OCI-LY7 (cell line): ENCODE measurements around the gene B4GAT1. TPM values are rescaled to one million over a fixed set of nuclear protein-coding genes. Genes with fewer than 3 reads are reported as not detected.

Experiments used
- BruUV-seq: library from RNA; stranded (reverse); fragments of 400-500 nt; replicated peaks from 2 replicates; lab custom pipeline; 2021; lab: Mats Ljungman, UMichigan
- CTCF ChIA-PET: fragments of 300-600 bp; sonication (Branson Sonifier 250); formaldehyde crosslinking; loops from one replicate; lab custom pipeline; 2022; ENCODE audit warnings: antibody characterized with exemption; ENCODE audit not compliant: unreplicated experiment; lab: Charles Lee
- POLR2A ChIA-PET: fragments of 300-600 bp; sonication (Branson Sonifier 250); formaldehyde crosslinking; loops from one replicate; lab custom pipeline; 2022; ENCODE audit warnings: antibody characterized with exemption; lab: Charles Lee
- DNase-seq: peaks from one replicate; pipeline ENCODE4 v3.0.0-alpha.2; 2015; ENCODE audit warnings: low spot score
- H2AFZ ChIP-seq: fragments of 200-600 bp; sonication (generic), shearing (Covaris generic); 2 replicates; pipeline ENCODE4 v1.6.1; 2014; ENCODE audit warnings: mild to moderate bottlenecking, antibody characterized with exemption, low read length, moderate library complexity
- H3K27ac ChIP-seq: fragments of 200-600 bp; sonication (generic); 2 replicates; pipeline ENCODE4 v1.5.1; 2014; ENCODE audit warnings: mixed run types, low read depth, mild to moderate bottlenecking, moderate library complexity, low read length, inconsistent platforms; ENCODE audit not compliant: poor library complexity, severe bottlenecking
- H3K36me3 ChIP-seq: fragments of 200-600 bp; sonication (generic); 2 replicates; pipeline ENCODE4 v1.6.1; 2014; ENCODE audit warnings: mild to moderate bottlenecking, antibody characterized with exemption, low read length, moderate library complexity, mixed read lengths; ENCODE audit not compliant: insufficient read depth
- H3K4me1 ChIP-seq: fragments of 200-600 bp; sonication (generic); 2 replicates; pipeline ENCODE4 v1.5.1; 2014; ENCODE audit warnings: mild to moderate bottlenecking, low read length; ENCODE audit not compliant: insufficient read depth, poor library complexity, severe bottlenecking
- H3K4me2 ChIP-seq: fragments of 200-600 bp; sonication (generic); 2 replicates; pipeline ENCODE4 v1.6.1; 2014; ENCODE audit warnings: mild to moderate bottlenecking, low read length
- H3K4me3 ChIP-seq: fragments of 200-600 bp; sonication (generic); 2 replicates; pipeline ENCODE4 v1.5.1; 2014; ENCODE audit warnings: mild to moderate bottlenecking, low read depth, low read length; ENCODE audit not compliant: poor library complexity, severe bottlenecking
- H3K79me2 ChIP-seq: fragments of 200-600 bp; sonication (generic); 2 replicates; pipeline ENCODE4 v1.6.1; 2016; ENCODE audit warnings: low read depth, mild to moderate bottlenecking, low read length, moderate library complexity, mixed read lengths; ENCODE audit not compliant: insufficient read depth
- H3K9me2 ChIP-seq: fragments of 200-600 bp; sonication (generic); 2 replicates; pipeline ENCODE4 v1.6.1; 2016; ENCODE audit warnings: mild to moderate bottlenecking, low read length, mixed read lengths; ENCODE audit not compliant: insufficient read depth
- H3K9me3 ChIP-seq: fragments of 200-600 bp; sonication (generic); 2 replicates; pipeline ENCODE4 v1.6.1; 2014; ENCODE audit warnings: mild to moderate bottlenecking, mixed run types, low read length, mixed read lengths
- H4K20me1 ChIP-seq: fragments of 200-600 bp; sonication (generic); 2 replicates; pipeline ENCODE4 v1.6.1; 2014; ENCODE audit warnings: mild to moderate bottlenecking, antibody characterized with exemption, low read length, moderate library complexity, mixed read lengths; ENCODE audit not compliant: insufficient read depth
- EZH2phosphoT487 ChIP-seq: fragments of 200-600 bp; sonication (generic); IDR thresholded peaks from 2 replicates; pipeline ENCODE4 v1.6.1; 2018; ENCODE audit warnings: low read depth, borderline replicate concordance, mild to moderate bottlenecking, mixed run types, antibody characterized with exemption, low read length, moderate library complexity, mixed read lengths
- intact Hi-C: fragments of 100-400 bp; cut with micrococcal nuclease; formaldehyde crosslinking; loops from one replicate; pipeline ENCODE4 v1.10.0; 2022; ENCODE audit not compliant: unreplicated experiment
- total RNA-seq, 2 experiments: library from RNA; depleted of rRNA in 1 of 2; stranded (reverse); fragments of >200 nt in 1 of 2; shearing (Covaris generic) in 1 of 2; gene quantifications; 2 replicates each; pipeline ENCODE4 v1.2.3, GENCODE V29; 2014 to 2022
- TF ChIP-seq, protein P1 (sequence below): fragments of 200-600 bp; sonication (generic); conservative IDR thresholded peaks from 2 replicates; pipeline ENCODE4 v1.5.1; 2014; ENCODE audit warnings: mild to moderate bottlenecking, antibody characterized with exemption, low read length, moderate library complexity, mixed read lengths

Gene B4GAT1
- total RNA-seq, 2 experiments from 2014 or later, result 9.8 to 11.7 TPM

GRCh38 chr11:66317322-66317722 lies 30.1 kb downstream of the B4GAT1 start:
- H3K36me3 ChIP-seq, result no peaks in the 10 kb centered on the region
- peak overlapping the region; percentile 83 for H3K27ac ChIP-seq
- POLR2A ChIA-PET, result interaction anchor here (0.6 to 1.2 kb wide), 2 partner anchors 31 to 38 kb away, joined by 3 read pairs; no protein-coding TSS in a partner anchor
- H3K79me2 ChIP-seq, result no peaks in the 10 kb centered on the region
- DNase-seq, result peak; percentile 59
- peak overlapping the region; percentile 49 for H3K4me3 ChIP-seq
- peak overlapping the region; percentile 83 for H2AFZ ChIP-seq
- intact Hi-C loops, result no loop called here
- BruUV-seq, result no TSS peak
- H3K4me1 ChIP-seq, result peaks cover 38% of the 10 kb centered on the region
- TF ChIP-seq EZH2phosphoT487, result no peak
- TF ChIP-seq, protein P1, sequence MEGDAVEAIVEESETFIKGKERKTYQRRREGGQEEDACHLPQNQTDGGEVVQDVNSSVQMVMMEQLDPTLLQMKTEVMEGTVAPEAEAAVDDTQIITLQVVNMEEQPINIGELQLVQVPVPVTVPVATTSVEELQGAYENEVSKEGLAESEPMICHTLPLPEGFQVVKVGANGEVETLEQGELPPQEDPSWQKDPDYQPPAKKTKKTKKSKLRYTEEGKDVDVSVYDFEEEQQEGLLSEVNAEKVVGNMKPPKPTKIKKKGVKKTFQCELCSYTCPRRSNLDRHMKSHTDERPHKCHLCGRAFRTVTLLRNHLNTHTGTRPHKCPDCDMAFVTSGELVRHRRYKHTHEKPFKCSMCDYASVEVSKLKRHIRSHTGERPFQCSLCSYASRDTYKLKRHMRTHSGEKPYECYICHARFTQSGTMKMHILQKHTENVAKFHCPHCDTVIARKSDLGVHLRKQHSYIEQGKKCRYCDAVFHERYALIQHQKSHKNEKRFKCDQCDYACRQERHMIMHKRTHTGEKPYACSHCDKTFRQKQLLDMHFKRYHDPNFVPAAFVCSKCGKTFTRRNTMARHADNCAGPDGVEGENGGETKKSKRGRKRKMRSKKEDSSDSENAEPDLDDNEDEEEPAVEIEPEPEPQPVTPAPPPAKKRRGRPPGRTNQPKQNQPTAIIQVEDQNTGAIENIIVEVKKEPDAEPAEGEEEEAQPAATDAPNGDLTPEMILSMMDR, result no peak
- no peaks in the 10 kb centered on the region for H3K9me2 ChIP-seq
- no peaks in the 10 kb centered on the region for H4K20me1 ChIP-seq
- no peaks in the 10 kb centered on the region for H3K9me3 ChIP-seq
- CTCF ChIA-PET, result interaction anchor here (1.0 kb wide), 1 partner anchor 51 kb away, joined by 4 read pairs; no protein-coding TSS in a partner anchor
- peak overlapping the region; percentile 81 for H3K4me2 ChIP-seq

- TF ChIP-seq EZH2phosphoT487, result no peak
- TF ChIP-seq, protein P1, result no peak
- CTCF ChIA-PET, result interaction anchor here (1.0 kb wide), 1 partner anchor 50 kb away, joined by 4 read pairs; no protein-coding TSS in a partner anchor
- H3K36me3 ChIP-seq, result no peaks in the 10 kb centered on the region
- H2AFZ ChIP-seq, result peak within 1 kb of the TSS; percentile 83
- no TSS peak for BruUV-seq
- POLR2A ChIA-PET, result no interaction called here
- peaks cover 38% of the 10 kb centered on the region for H3K4me1 ChIP-seq
- H3K79me2 ChIP-seq, result no peaks in the 10 kb centered on the region
- no peaks in the 10 kb centered on the region for H3K9me2 ChIP-seq
- DNase-seq, result no peak
- no peaks in the 10 kb centered on the region for H3K9me3 ChIP-seq
- H3K4me2 ChIP-seq, result peak within 1 kb of the TSS; percentile 81
- intact Hi-C loops, result no loop called here
- H3K4me3 ChIP-seq, result peak within 1 kb of the TSS; percentile 49
- peak within 1 kb of the TSS; percentile 83 for H3K27ac ChIP-seq
- no peaks in the 10 kb centered on the region for H4K20me1 ChIP-seq
Observed at GRCh38 chr11:66316849-66317251, 30.6 kb downstream of the B4GAT1 start, which contains the start of gene CD248. CD248 (minus strand) TSS chr11:66317044; CDS start chr11:66317027, 17 bp downstream.
